Peyer's patch (tissue), 4 donors: ENCODE results near the gene DOCK3. TPM values are rescaled to one million over a fixed set of nuclear protein-coding genes. Genes with fewer than 3 reads are reported as not detected.

Source experiments
- DNase-seq, 3 donors: peaks; one replicate each; pipeline ENCODE4 v3.0.0-alpha.2; 2017 to 2019
- H3K27ac ChIP-seq, 4 donors: fragments of 200-600 bp; sonication (generic); one replicate each; pipeline ENCODE4 v1.5.1; 2016 to 2019
- H3K27me3 ChIP-seq, 2 donors: fragments of 200-600 bp; sonication (generic); one replicate each; pipeline ENCODE4 v1.5.1; 2019
- H3K36me3 ChIP-seq, 3 donors: fragments of 200-600 bp; sonication (generic); one replicate each; pipeline ENCODE4 v1.5.1; 2016 to 2019
- H3K4me1 ChIP-seq, 4 donors: fragments of 200-600 bp; sonication (generic); one replicate each; pipeline ENCODE4 v1.5.1; 2016 to 2019
- H3K4me3 ChIP-seq, 4 donors: fragments of 200-600 bp; sonication (generic); 1 replicate in 3 of 4; 2 replicates in 1 of 4; pipeline ENCODE4 v1.5.1; 2016 to 2019; ENCODE audit warnings: mild to moderate bottlenecking in 1 of 4
- H3K9me3 ChIP-seq, 4 donors: fragments of 200-600 bp; sonication (generic); one replicate each; pipeline ENCODE4 v1.5.1; 2016 to 2019; ENCODE audit warnings: mild to moderate bottlenecking in 1 of 4
- POLR2A ChIP-seq, 2 donors: fragments of 450-650 bp; IDR thresholded peaks; one replicate each; pipeline ENCODE4 v1.5.1; 2017; ENCODE audit warnings: antibody characterized with exemption in 2 of 2, mild to moderate bottlenecking in 2 of 2, moderate library complexity in 2 of 2
- total RNA-seq, 4 donors: library from RNA; depleted of rRNA; stranded (reverse); fragments of >200 nt; gene quantifications; one replicate each; pipeline ENCODE4 v1.1.0, GENCODE V29; 2016
- TF ChIP-seq, protein P1 (sequence below), 6 experiments: fragments of 450-650 bp in 4 of 6; fragments of 200-600 bp in 2 of 6; sonication (generic) in 1 of 6; IDR thresholded peaks; one replicate each; pipeline ENCODE4 v1.5.1; 2017 to 2019; ENCODE audit warnings: antibody characterized with exemption in 6 of 6, mild to moderate bottlenecking in 3 of 6, moderate library complexity in 1 of 6

Gene DOCK3
- total RNA-seq, 4 donors from 2014 or later = 0.28 to 0.83 (median 0.40) TPM; not detected in 1

GRCh38 chr3:51391566-51392354, 717.0 kb downstream of the DOCK3 start:
- H3K36me3 ChIP-seq = peaks cover 0 to 56% (median 0%) of the 10 kb centered on the region in 3 donors
- DNase-seq = peak in 2 of 3 donors; percentile 30 to 54
- no peak for TF ChIP-seq POLR2A (IDR thresholded peaks at IDR 0.05)
- TF ChIP-seq, protein P1, sequence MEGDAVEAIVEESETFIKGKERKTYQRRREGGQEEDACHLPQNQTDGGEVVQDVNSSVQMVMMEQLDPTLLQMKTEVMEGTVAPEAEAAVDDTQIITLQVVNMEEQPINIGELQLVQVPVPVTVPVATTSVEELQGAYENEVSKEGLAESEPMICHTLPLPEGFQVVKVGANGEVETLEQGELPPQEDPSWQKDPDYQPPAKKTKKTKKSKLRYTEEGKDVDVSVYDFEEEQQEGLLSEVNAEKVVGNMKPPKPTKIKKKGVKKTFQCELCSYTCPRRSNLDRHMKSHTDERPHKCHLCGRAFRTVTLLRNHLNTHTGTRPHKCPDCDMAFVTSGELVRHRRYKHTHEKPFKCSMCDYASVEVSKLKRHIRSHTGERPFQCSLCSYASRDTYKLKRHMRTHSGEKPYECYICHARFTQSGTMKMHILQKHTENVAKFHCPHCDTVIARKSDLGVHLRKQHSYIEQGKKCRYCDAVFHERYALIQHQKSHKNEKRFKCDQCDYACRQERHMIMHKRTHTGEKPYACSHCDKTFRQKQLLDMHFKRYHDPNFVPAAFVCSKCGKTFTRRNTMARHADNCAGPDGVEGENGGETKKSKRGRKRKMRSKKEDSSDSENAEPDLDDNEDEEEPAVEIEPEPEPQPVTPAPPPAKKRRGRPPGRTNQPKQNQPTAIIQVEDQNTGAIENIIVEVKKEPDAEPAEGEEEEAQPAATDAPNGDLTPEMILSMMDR (IDR thresholded peaks at IDR 0.05) = no peak
- H3K9me3 ChIP-seq = no peaks in the 10 kb centered on the region
- peaks cover 0 to 74% (median 20%) of the 10 kb centered on the region in 4 donors for H3K4me1 ChIP-seq
- H3K27ac ChIP-seq = peak overlapping the region; percentile 85 to 95 (median 94)
- no peaks in the 10 kb centered on the region for H3K27me3 ChIP-seq
- H3K4me3 ChIP-seq = peak overlapping the region; percentile 54 to 95 (median 86)

- TF ChIP-seq, protein P1 (IDR thresholded peaks at IDR 0.05) = no peak
- TF ChIP-seq POLR2A (IDR thresholded peaks at IDR 0.05) = no peak
- Histone ChIP-seq H3K27ac (peak overlapping the region in 3 of 4 donors; percentile 94 to 95 (median 94)), H3K4me3 (peak overlapping the region; percentile 54 to 95 (median 86)), H3K9me3 (no peaks in the 10 kb centered on the region), H3K4me1 (peaks cover 0 to 66% (median 20%) of the 10 kb centered on the region in 4 donors), H3K36me3 (peaks cover 0 to 64% (median 0%) of the 10 kb centered on the region in 3 donors), H3K27me3 (no peaks in the 10 kb centered on the region)
- peak in 1 of 3 donors; percentile 45 for DNase-seq
Measured at GRCh38 chr3:51392355-51393133, 717.8 kb downstream of the DOCK3 start.

DNA sequence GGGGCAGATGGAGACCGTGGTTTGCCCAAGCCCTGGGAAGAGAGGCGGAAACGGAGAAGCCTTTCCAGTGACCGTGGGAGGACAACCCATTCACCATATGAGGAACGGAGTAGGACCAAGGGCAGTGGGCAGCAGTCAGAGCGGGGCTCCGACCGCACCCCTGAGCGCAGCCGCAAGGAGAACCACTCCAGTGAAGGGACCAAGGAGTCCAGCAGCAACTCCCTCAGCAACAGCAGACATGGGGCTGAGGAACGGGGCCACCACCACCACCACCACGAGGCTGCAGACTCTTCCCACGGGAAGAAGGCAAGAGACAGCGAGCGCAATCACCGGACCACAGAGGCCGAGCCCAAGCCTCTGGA, 718.4 kb downstream of the DOCK3 start:
- peak overlapping the region in 1 of 4 donors; percentile 95 for H3K4me3 ChIP-seq
- H3K36me3 ChIP-seq = peaks cover 0 to 66% (median 0%) of the 10 kb centered on the region in 3 donors
- peaks cover 0 to 63% (median 20%) of the 10 kb centered on the region in 4 donors for H3K4me1 ChIP-seq
- no peak overlapping the region for H3K27ac ChIP-seq
- H3K27me3 ChIP-seq = no peaks in the 10 kb centered on the region
- no peaks in the 10 kb centered on the region for H3K9me3 ChIP-seq
- no peak for DNase-seq
- no peak for TF ChIP-seq POLR2A (IDR thresholded peaks at IDR 0.05)
- TF ChIP-seq, protein P1 (IDR thresholded peaks at IDR 0.05) = no peak

- no peak for TF ChIP-seq POLR2A (IDR thresholded peaks at IDR 0.05)
- TF ChIP-seq, protein P1 (IDR thresholded peaks at IDR 0.05) = no peak
- no peak overlapping the region for H3K27ac ChIP-seq
- peaks cover 0 to 66% (median 0%) of the 10 kb centered on the region in 3 donors for H3K36me3 ChIP-seq
- peaks cover 0 to 63% (median 20%) of the 10 kb centered on the region in 4 donors for H3K4me1 ChIP-seq
- H3K4me3 ChIP-seq = no peak overlapping the region
- peak in 1 of 3 donors; percentile 43 for DNase-seq
- H3K9me3 ChIP-seq = no peaks in the 10 kb centered on the region
- H3K27me3 ChIP-seq = no peaks in the 10 kb centered on the region
Measured at GRCh38 chr3:51393564-51393963, 718.8 kb downstream of the DOCK3 start.

DNA sequence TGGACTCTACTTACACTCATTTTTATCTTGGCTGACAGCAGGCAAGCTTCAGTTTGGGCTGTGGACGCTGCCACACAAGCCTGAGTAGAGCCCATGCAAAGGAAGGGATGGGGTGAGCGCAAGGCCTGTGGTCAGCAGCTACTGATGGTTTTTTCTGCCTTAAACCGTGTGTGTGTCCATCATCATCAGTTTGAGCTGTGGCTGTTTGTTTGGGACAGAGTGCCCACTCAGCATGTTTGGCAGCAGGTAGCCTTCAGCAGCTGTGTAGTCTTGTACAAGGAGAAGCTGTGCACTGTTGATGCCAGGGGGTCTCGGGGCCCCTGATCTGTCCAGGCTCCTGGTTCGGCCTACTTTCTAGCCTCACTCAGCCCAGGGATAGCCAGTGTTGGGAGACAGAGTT, 719.8 kb downstream of the DOCK3 start:
- Histone ChIP-seq H3K4me3 (no peak overlapping the region), H3K4me1 (peaks cover 0 to 57% (median 20%) of the 10 kb centered on the region in 4 donors), H3K27me3 (no peaks in the 10 kb centered on the region), H3K27ac (no peak overlapping the region), H3K36me3 (peaks cover 0 to 67% (median 0%) of the 10 kb centered on the region in 3 donors), H3K9me3 (no peaks in the 10 kb centered on the region)
- peak in 1 of 3 donors; percentile 42 for DNase-seq
- no peak for TF ChIP-seq POLR2A (IDR thresholded peaks at IDR 0.05)
- TF ChIP-seq, protein P1 (IDR thresholded peaks at IDR 0.05) = no peak
